Naive thymus-derived CD4-positive, alpha-beta T cell (primary cell): Measurements from ENCODE around the gene MEX3C. TPM values are rescaled to one million over a fixed set of nuclear protein-coding genes. Genes with fewer than 3 reads are reported as not detected.

Experiments used
- ATAC-seq: fragments of 150-1000 bp; cut with Tn5 transposase; 2 replicates; pipeline ENCODE4 v1.10.0; 2021; ENCODE audit warnings: mild to moderate bottlenecking, moderate library complexity
- CTCF ChIA-PET: fragments of 350-600 bp; sonication (Branson Sonifier 250); formaldehyde crosslinking; loops from one replicate; lab custom pipeline; 2021; ENCODE audit warnings: antibody characterized with exemption; lab: Charles Lee
- POLR2A ChIA-PET: fragments of 350-600 bp; sonication (Branson Sonifier 250); formaldehyde crosslinking; loops from one replicate; lab custom pipeline; 2021; ENCODE audit warnings: antibody characterized with exemption, inconsistent platforms; lab: Charles Lee
- DNase-seq, 9 donors: peaks; one replicate each; pipeline versions ENCODE4 v3.0.0 to v3.0.0-alpha.2; 2020 to 2022; ENCODE audit warnings: mixed read lengths in 1 of 9
- H3K27ac ChIP-seq: one replicate; pipeline ENCODE4 v1.7.0; 2013; ENCODE audit warnings: mild to moderate bottlenecking, low read depth, low read length, moderate library complexity
- H3K27me3 ChIP-seq, 2 donors: one replicate each; pipeline ENCODE4 v1.7.0; 2013; ENCODE audit warnings: low read length in 2 of 2, mild to moderate bottlenecking in 2 of 2, moderate library complexity in 2 of 2; ENCODE audit not compliant: control insufficient read depth in 2 of 2, insufficient read depth in 2 of 2
- H3K36me3 ChIP-seq, 3 experiments: 1 replicate in 2 of 3; 2 replicates in 1 of 3; pipeline ENCODE4 v1.7.0; 2013; ENCODE audit warnings: low read length in 3 of 3, mild to moderate bottlenecking in 3 of 3, moderate library complexity in 1 of 3; ENCODE audit not compliant: insufficient read depth in 3 of 3, control insufficient read depth in 2 of 3
- H3K4me1 ChIP-seq, 2 donors: one replicate each; pipeline ENCODE4 v1.7.0; 2013; ENCODE audit warnings: low read length in 2 of 2, mild to moderate bottlenecking in 2 of 2, moderate library complexity in 1 of 2; ENCODE audit not compliant: control insufficient read depth in 2 of 2, insufficient read depth in 2 of 2
- H3K4me3 ChIP-seq: 2 replicates; pipeline ENCODE4 v1.7.0; 2013; ENCODE audit warnings: mild to moderate bottlenecking, low read length
- H3K9me3 ChIP-seq, 3 experiments: 1 replicate in 2 of 3; 2 replicates in 1 of 3; pipeline ENCODE4 v1.7.0; 2013; ENCODE audit warnings: low read length in 3 of 3; ENCODE audit not compliant: control insufficient read depth in 2 of 3
- H3K27ac Mint-ChIP-seq, 9 donors: one replicate each; pipeline ENCODE4 v1.8.0; 2020 to 2022; ENCODE audit warnings: mixed read lengths in 9 of 9, mild to moderate bottlenecking in 8 of 9, moderate library complexity in 5 of 9, inconsistent platforms in 2 of 9
- H3K27me3 Mint-ChIP-seq, 5 donors: one replicate each; pipeline ENCODE4 v1.8.0; 2021 to 2022; ENCODE audit warnings: mixed read lengths in 5 of 5, mild to moderate bottlenecking in 1 of 5
- H3K36me3 Mint-ChIP-seq, 5 donors: one replicate each; pipeline ENCODE4 v1.8.0; 2020 to 2022; ENCODE audit warnings: mixed read lengths in 5 of 5, mild to moderate bottlenecking in 3 of 5, inconsistent platforms in 1 of 5
- H3K4me1 Mint-ChIP-seq, 7 donors: one replicate each; pipeline ENCODE4 v1.8.0; 2020 to 2022; ENCODE audit warnings: mixed read lengths in 7 of 7, mild to moderate bottlenecking in 3 of 7, inconsistent platforms in 1 of 7
- H3K4me3 Mint-ChIP-seq, 10 donors: one replicate each; pipeline ENCODE4 v1.8.0; 2020 to 2022; ENCODE audit warnings: mild to moderate bottlenecking in 10 of 10, mixed read lengths in 10 of 10, moderate library complexity in 6 of 10, inconsistent platforms in 2 of 10
- H3K9me3 Mint-ChIP-seq, 11 donors: one replicate each; pipeline ENCODE4 v1.8.0; 2020 to 2022; ENCODE audit warnings: mixed read lengths in 11 of 11, mild to moderate bottlenecking in 4 of 11, inconsistent platforms in 1 of 11, moderate library complexity in 1 of 11
- intact Hi-C, 2 donors: fragments of 100-400 bp; cut with micrococcal nuclease; formaldehyde crosslinking; loops; one replicate each; pipeline ENCODE4 v1.15.1; 2023
- polyA plus RNA-seq, 2 donors: library from polyadenylated mRNA; unstranded; fragments of 300-500 nt; fragmentation: Illumina TruSeq; gene quantifications; one replicate each; pipeline ENCODE4 v1.2.3, GENCODE V29; 2021
- total RNA-seq, 6 experiments: library from RNA in 5 of 6; stranded (reverse) in 5 of 6; gene quantifications; 1 replicate in 5 of 6; 2 replicates in 1 of 6; pipeline ENCODE4 v1.2.3 and lab custom pipeline; 2021 to 2026

The MEX3C gene
- total RNA-seq (10 to 100 TPM; 47.1 to 68.8 (median 53.7) TPM), polyA plus RNA-seq (1 to 10 TPM; 4.3 to 4.8 TPM), total RNA-seq (lab: John Stamatoyannopoulos, UW) (81.3 reads per million, percentile 81 among the genes with 10 or more reads in this experiment)

GRCh38 chr18:51197661-51198424 is at the start of gene MEX3C:
Gene MEX3C, minus strand, starts transcription at chr18:51197681. Its CDS starts 361 bp downstream, at chr18:51197320.
- Histone ChIP-seq H3K9me3 (no peaks in the 10 kb centered on the region), H3K4me3 (peak within 1 kb of the TSS; percentile 71), H3K36me3 (peaks cover 0 to 4% (median 0%) of the 10 kb centered on the region in 3 experiments), H3K27me3 (no peaks in the 10 kb centered on the region), H3K4me1 (peaks cover 17% of the 10 kb centered on the region in 2 donors), H3K27ac (peak within 1 kb of the TSS; percentile 80)
- peak within 1 kb of the TSS; percentile 83 to 99 (median 97) for H3K4me3 Mint-ChIP-seq
- ChIA-PET POLR2A (interaction anchor here (0.7 to 4.2 kb wide), 12 partner anchors 11 to 319 kb away, joined by 3 to 97 read pairs (median 4); partner anchors contain the start of genes ME2 and SMAD4), CTCF (interaction anchor here (0.9 to 5.0 kb wide), 4 partner anchors 12 to 87 kb away, joined by 3 to 20 read pairs (median 4); no protein-coding TSS in a partner anchor)
- peak within 1 kb of the TSS; percentile 92 to 99 (median 97) for H3K27ac Mint-ChIP-seq
- intact Hi-C loops = loop anchor here (1.0 to 10.0 kb wide), 17 partner anchors 13 to 1711 kb away; partner anchors contain the start of genes ACAA2 (in 2 of the 2), CXXC1 (in 2 of the 2), ELAC1 (in 2 of the 2) and MRO (in 2 of the 2)
- DNase-seq (peak; percentile 97 to 99 (median 99)), ATAC-seq (peak; percentile 90)
- no peaks in the 10 kb centered on the region for H3K27me3 Mint-ChIP-seq
- peaks cover 20 to 35% (median 31%) of the 10 kb centered on the region in 7 donors for H3K4me1 Mint-ChIP-seq
- H3K36me3 Mint-ChIP-seq = peaks cover 0 to 12% (median 0%) of the 10 kb centered on the region in 5 donors
- peaks cover 0 to 3% (median 0%) of the 10 kb centered on the region in 11 donors for H3K9me3 Mint-ChIP-seq

- ChIA-PET POLR2A (no interaction called here), CTCF (no interaction called here)
- no peak overlapping the region for H3K4me3 Mint-ChIP-seq
- Histone ChIP-seq H3K9me3 (no peaks in the 10 kb centered on the region), H3K27ac (no peak overlapping the region), H3K27me3 (no peaks in the 10 kb centered on the region), H3K4me1 (no peaks in the 10 kb centered on the region), H3K36me3 (no peaks in the 10 kb centered on the region), H3K4me3 (no peak overlapping the region)
- no peaks in the 10 kb centered on the region for H3K27me3 Mint-ChIP-seq
- H3K4me1 Mint-ChIP-seq = peaks cover 0 to 2% (median 0%) of the 10 kb centered on the region in 7 donors
- H3K9me3 Mint-ChIP-seq = no peaks in the 10 kb centered on the region
- no peak overlapping the region for H3K27ac Mint-ChIP-seq
- H3K36me3 Mint-ChIP-seq = no peaks in the 10 kb centered on the region
- intact Hi-C loops = no loop called here
- DNase-seq (no peak), ATAC-seq (no peak)
Observed at GRCh38 chr18:51241226-51241625, 43.7 kb upstream of the MEX3C start.

- H3K36me3 Mint-ChIP-seq = no peaks in the 10 kb centered on the region
- H3K27me3 Mint-ChIP-seq = peaks cover 0 to 13% (median 5%) of the 10 kb centered on the region in 5 donors
- Histone ChIP-seq H3K9me3 (no peaks in the 10 kb centered on the region), H3K4me1 (no peaks in the 10 kb centered on the region), H3K27ac (no peak overlapping the region), H3K27me3 (no peaks in the 10 kb centered on the region), H3K4me3 (no peak overlapping the region), H3K36me3 (no peaks in the 10 kb centered on the region)
- ATAC-seq (no peak), DNase-seq (no peak)
- H3K4me3 Mint-ChIP-seq = no peak overlapping the region
- peak overlapping the region in 1 of 9 donors; percentile 45 for H3K27ac Mint-ChIP-seq
- intact Hi-C loops = no loop called here
- peaks cover 0 to 23% (median 0%) of the 10 kb centered on the region in 7 donors for H3K4me1 Mint-ChIP-seq
- ChIA-PET POLR2A (no interaction called here), CTCF (no interaction called here)
- peaks cover 0 to 2% (median 0%) of the 10 kb centered on the region in 11 donors for H3K9me3 Mint-ChIP-seq
Observed at GRCh38 chr18:51236225-51236624, 38.7 kb upstream of the MEX3C start.

- intact Hi-C loops = loop anchor here in 1 of 2 donors (2.0 kb wide), 1 partner anchor 24 kb away; no protein-coding TSS in a partner anchor
- DNase-seq = peak in 1 of 9 donors; percentile 37
- Histone ChIP-seq H3K4me1 (no peaks in the 10 kb centered on the region), H3K4me3 (no peak overlapping the region), H3K27ac (no peak overlapping the region), H3K36me3 (no peaks in the 10 kb centered on the region), H3K9me3 (no peaks in the 10 kb centered on the region), H3K27me3 (no peaks in the 10 kb centered on the region)
- peaks cover 0 to 23% (median 0%) of the 10 kb centered on the region in 7 donors for H3K4me1 Mint-ChIP-seq
- ChIA-PET CTCF (no interaction called here), POLR2A (no interaction called here)
- peaks cover 0 to 13% (median 5%) of the 10 kb centered on the region in 5 donors for H3K27me3 Mint-ChIP-seq
- H3K36me3 Mint-ChIP-seq = no peaks in the 10 kb centered on the region
- peak; percentile 41 for ATAC-seq
- H3K27ac Mint-ChIP-seq = peak overlapping the region in 1 of 9 donors; percentile 61
- peaks cover 0 to 2% (median 0%) of the 10 kb centered on the region in 11 donors for H3K9me3 Mint-ChIP-seq
- H3K4me3 Mint-ChIP-seq = peak overlapping the region in 1 of 10 donors; percentile 0
Observed at GRCh38 chr18:51235009-51235789, 37.7 kb upstream of the MEX3C start.

GRCh38 chr18:51234117-51235008 is 36.9 kb upstream of the MEX3C start:
- H3K27me3 ChIP-seq = no peaks in the 10 kb centered on the region
- no peaks in the 10 kb centered on the region for H3K4me1 ChIP-seq
- DNase-seq (no peak), ATAC-seq (no peak)
- H3K4me3 ChIP-seq = no peak overlapping the region
- H3K36me3 ChIP-seq = no peaks in the 10 kb centered on the region
- H3K4me3 Mint-ChIP-seq = no peak overlapping the region
- ChIA-PET POLR2A (no interaction called here), CTCF (no interaction called here)
- no peaks in the 10 kb centered on the region for H3K36me3 Mint-ChIP-seq
- no peaks in the 10 kb centered on the region for H3K9me3 ChIP-seq
- no peak overlapping the region for H3K27ac ChIP-seq
- intact Hi-C loops = loop anchor here in 1 of 2 donors (2.0 kb wide), 1 partner anchor 24 kb away; no protein-coding TSS in a partner anchor
- peak overlapping the region in 1 of 9 donors; percentile 14 for H3K27ac Mint-ChIP-seq
- peaks cover 0 to 2% (median 0%) of the 10 kb centered on the region in 11 donors for H3K9me3 Mint-ChIP-seq
- H3K4me1 Mint-ChIP-seq = peaks cover 0 to 23% (median 0%) of the 10 kb centered on the region in 7 donors
- H3K27me3 Mint-ChIP-seq = peaks cover 0 to 13% (median 5%) of the 10 kb centered on the region in 5 donors
